Activated T-helper 1 cell treated with anti-CD3 and anti-CD28 coated beads, Interleukin-12 subunit alpha, Interleukin-12 subunit beta, Interleukin-2, Interleukin-4 antibody, amounts not matched to agents 30 ng/mL and 10 ng/mL and 1 ng/mL, durations not matched to agents 14 hours and 24 hours and 36 hours (primary cell): ENCODE results near the gene PPIL6. TPM values are rescaled to one million over a fixed set of nuclear protein-coding genes. Genes with fewer than 3 reads are reported as not detected.
A peak's percentile ranks its signal among the peaks of the same experiment; 100 is the strongest.
"Not testable (repeated sequence)": the region's sequence is repeated elsewhere in the genome, so short reads cannot be mapped to it uniquely, and the experiment has no call there.

ENCODE experiments used
- DNase-seq: peaks from one replicate; pipeline ENCODE4 v3.0.0; 2021; ENCODE audit warnings: low spot score
- H3K27ac Mint-ChIP-seq: one replicate; pipeline ENCODE4 v1.8.0; 2021; ENCODE audit warnings: mild to moderate bottlenecking, mixed read lengths
- H3K27me3 Mint-ChIP-seq: one replicate; pipeline ENCODE4 v1.8.0; 2022; ENCODE audit warnings: mild to moderate bottlenecking, moderate library complexity, mixed read lengths; ENCODE audit not compliant: insufficient read depth
- H3K36me3 Mint-ChIP-seq: one replicate; pipeline ENCODE4 v1.8.0; 2021; ENCODE audit warnings: low read depth, mixed read lengths
- H3K4me1 Mint-ChIP-seq: one replicate; pipeline ENCODE4 v1.8.0; 2021; ENCODE audit warnings: low read depth, mixed read lengths
- H3K4me3 Mint-ChIP-seq: one replicate; pipeline ENCODE4 v1.8.0; 2021; ENCODE audit warnings: mild to moderate bottlenecking, moderate library complexity, mixed read lengths
- H3K9me3 Mint-ChIP-seq: one replicate; pipeline ENCODE4 v1.8.0; 2021; ENCODE audit warnings: mixed read lengths
- intact Hi-C: fragments of 100-400 bp; cut with micrococcal nuclease; formaldehyde crosslinking; loops from one replicate; pipeline ENCODE4 v1.15.1; 2024
- total RNA-seq: library from RNA; stranded (reverse); gene quantifications from 2 replicates; pipeline ENCODE4 v1.2.3, GENCODE V29; 2022

PPIL6 gene
- total RNA-seq, 1 donor from 2014 or later: 0.13 TPM

DNA sequence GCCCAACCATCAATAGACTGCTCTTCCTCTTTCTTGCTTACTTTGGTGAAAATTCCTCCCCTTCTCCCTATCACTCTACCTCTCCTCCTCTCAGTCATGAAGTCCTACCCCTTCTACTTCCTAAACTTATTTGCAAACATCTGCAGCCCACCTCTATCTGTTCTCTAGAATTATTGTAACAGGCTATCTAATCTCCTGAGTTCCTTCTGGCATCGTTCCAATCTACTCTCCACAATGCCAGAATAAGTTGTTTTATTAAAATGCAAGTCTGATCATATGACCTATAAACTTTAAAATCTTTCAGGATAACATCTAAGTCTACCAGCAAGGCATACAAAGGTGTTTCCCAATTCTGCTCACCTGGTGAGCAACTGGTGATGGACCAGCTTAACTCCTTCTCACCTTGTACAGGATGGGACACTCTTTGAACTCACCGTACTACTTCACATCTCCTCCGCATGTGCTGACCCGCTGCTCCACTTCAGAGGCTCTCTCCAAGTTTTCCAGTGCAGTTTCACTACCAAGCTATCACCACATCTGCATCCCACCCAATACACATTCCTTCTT is 66.0 kb downstream of the PPIL6 start:
- no peaks in the 10 kb centered on the region for H3K27me3 Mint-ChIP-seq
- DNase-seq: no peak
- H3K4me1 Mint-ChIP-seq: peaks cover 81% of the 10 kb centered on the region
- H3K4me3 Mint-ChIP-seq: peak overlapping the region; percentile 81
- H3K36me3 Mint-ChIP-seq: peaks cover 71% of the 10 kb centered on the region
- H3K9me3 Mint-ChIP-seq: no peaks in the 10 kb centered on the region
- intact Hi-C loops: loop anchor here (10.0 kb wide), 1 partner anchor 430 kb away; no protein-coding TSS in a partner anchor
- H3K27ac Mint-ChIP-seq: peak overlapping the region; percentile 92

- Mint-ChIP-seq H3K27ac (peak overlapping the region; percentile 92), H3K36me3 (peaks cover 68% of the 10 kb centered on the region), H3K4me3 (peak overlapping the region; percentile 81), H3K27me3 (no peaks in the 10 kb centered on the region), H3K4me1 (peaks cover 75% of the 10 kb centered on the region), H3K9me3 (no peaks in the 10 kb centered on the region)
- intact Hi-C loops: loop anchor here (1.0 to 10.0 kb wide), 8 partner anchors 8 to 429 kb away; partner anchors contain the start of genes CEP57L1, MICAL1 and SESN1
- peak; percentile 46 for DNase-seq
Observed at GRCh38 chr6:109373762-109374161, 66.7 kb downstream of the PPIL6 start.

GRCh38 chr6:109373331-109373730 is 67.1 kb downstream of the PPIL6 start:
- peaks cover 71% of the 10 kb centered on the region for H3K4me1 Mint-ChIP-seq

GRCh38 chr6:109372130-109372529 is 68.3 kb downstream of the PPIL6 start:
- Mint-ChIP-seq H3K27me3 (no peaks in the 10 kb centered on the region), H3K27ac (peak overlapping the region; percentile 83), H3K4me3 (peak overlapping the region; percentile 43), H3K4me1 (peaks cover 64% of the 10 kb centered on the region), H3K36me3 (peaks cover 64% of the 10 kb centered on the region), H3K9me3 (no peaks in the 10 kb centered on the region)
- intact Hi-C loops: loop anchor here (2.0 to 10.0 kb wide), 6 partner anchors 63 to 427 kb away; partner anchors contain the start of genes CEP57L1, MICAL1 and SESN1
- DNase-seq: no peak

More at GRCh38 chr6:109373331-109373730, 67.1 kb downstream of the PPIL6 start:
- H3K36me3 Mint-ChIP-seq: peaks cover 66% of the 10 kb centered on the region
- H3K27me3 Mint-ChIP-seq: no peaks in the 10 kb centered on the region
- peak overlapping the region; percentile 92 for H3K27ac Mint-ChIP-seq
- H3K9me3 Mint-ChIP-seq: no peaks in the 10 kb centered on the region
- H3K4me3 Mint-ChIP-seq: peak overlapping the region; percentile 81
- DNase-seq: no peak
- intact Hi-C loops: loop anchor here (1.0 to 10.0 kb wide), 8 partner anchors 8 to 429 kb away; partner anchors contain the start of genes CEP57L1, MICAL1 and SESN1

DNA sequence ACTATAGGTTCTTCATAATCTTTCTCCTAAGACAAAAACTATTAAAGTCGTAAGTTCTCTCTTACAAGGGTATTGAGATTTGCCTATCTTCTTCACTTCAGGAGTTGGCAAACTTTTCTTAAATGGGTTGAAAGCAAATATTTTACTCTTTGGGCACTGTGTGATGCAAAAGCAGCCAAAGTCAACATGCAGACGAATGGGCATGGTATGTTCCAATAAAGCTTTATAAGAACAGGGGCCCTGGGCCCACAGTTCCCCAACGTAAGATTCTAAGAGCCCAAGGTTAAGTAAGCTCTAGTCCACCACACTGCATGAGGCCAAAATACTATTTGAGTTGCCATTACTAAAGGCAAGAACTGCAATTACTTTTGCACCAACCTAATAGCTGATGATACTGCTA is 69.6 kb downstream of the PPIL6 start:
- no peak overlapping the region for H3K27ac Mint-ChIP-seq
- no peaks in the 10 kb centered on the region for H3K9me3 Mint-ChIP-seq
- no peak for DNase-seq
- no peaks in the 10 kb centered on the region for H3K27me3 Mint-ChIP-seq
- H3K4me1 Mint-ChIP-seq: peaks cover 58% of the 10 kb centered on the region
- H3K4me3 Mint-ChIP-seq: no peak overlapping the region
- intact Hi-C loops: loop anchor here (2.0 to 10.0 kb wide), 2 partner anchors 14 to 426 kb away; no protein-coding TSS in a partner anchor
- peaks cover 66% of the 10 kb centered on the region for H3K36me3 Mint-ChIP-seq

DNA sequence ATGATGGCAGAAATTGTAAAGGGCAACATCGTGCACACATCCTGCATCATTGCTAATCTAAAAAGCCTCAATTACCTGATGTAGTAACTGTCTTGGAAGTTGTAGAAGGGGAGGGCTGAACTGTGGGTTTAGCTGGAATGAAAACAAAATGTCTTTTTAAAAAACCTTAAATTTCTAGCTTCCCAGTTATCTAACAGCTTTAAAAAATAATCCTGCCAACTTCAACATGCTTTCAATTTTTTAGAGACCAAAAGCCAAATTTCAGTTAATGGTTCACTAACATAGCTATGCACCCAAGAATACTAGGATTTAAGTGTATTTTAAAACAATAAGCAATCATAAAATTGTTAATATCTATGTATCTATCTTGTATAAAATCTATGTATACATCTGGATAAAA is 70.1 kb downstream of the PPIL6 start:
- H3K4me3 Mint-ChIP-seq: no peak overlapping the region
- peaks cover 56% of the 10 kb centered on the region for H3K4me1 Mint-ChIP-seq
- peaks cover 64% of the 10 kb centered on the region for H3K36me3 Mint-ChIP-seq
- H3K9me3 Mint-ChIP-seq: no peaks in the 10 kb centered on the region
- no peak for DNase-seq
- intact Hi-C loops: loop anchor here (2.0 to 10.0 kb wide), 2 partner anchors 14 to 426 kb away; no protein-coding TSS in a partner anchor
- no peaks in the 10 kb centered on the region for H3K27me3 Mint-ChIP-seq
- peak overlapping the region; percentile 26 for H3K27ac Mint-ChIP-seq

GRCh38 chr6:109369728-109370127 is 70.7 kb downstream of the PPIL6 start:
- H3K4me1 Mint-ChIP-seq: peaks cover 57% of the 10 kb centered on the region
- peaks cover 63% of the 10 kb centered on the region for H3K36me3 Mint-ChIP-seq
- no peaks in the 10 kb centered on the region for H3K27me3 Mint-ChIP-seq
- no peak for DNase-seq
- H3K27ac Mint-ChIP-seq: peak overlapping the region; percentile 50
- H3K9me3 Mint-ChIP-seq: no peaks in the 10 kb centered on the region
- H3K4me3 Mint-ChIP-seq: no peak overlapping the region
- intact Hi-C loops: loop anchor here (2.0 to 10.0 kb wide), 2 partner anchors 15 to 425 kb away; no protein-coding TSS in a partner anchor

GRCh38 chr6:109364382-109365078 is 75.9 kb downstream of the PPIL6 start:
- peaks cover 69% of the 10 kb centered on the region for H3K36me3 Mint-ChIP-seq
- H3K9me3 Mint-ChIP-seq, H3K27me3 Mint-ChIP-seq, H3K4me3 Mint-ChIP-seq, DNase-seq, intact Hi-C loops: not testable (repeated sequence)
- H3K4me1 Mint-ChIP-seq: peaks cover 44% of the 10 kb centered on the region
- peak overlapping the region; percentile 40 for H3K27ac Mint-ChIP-seq

DNA sequence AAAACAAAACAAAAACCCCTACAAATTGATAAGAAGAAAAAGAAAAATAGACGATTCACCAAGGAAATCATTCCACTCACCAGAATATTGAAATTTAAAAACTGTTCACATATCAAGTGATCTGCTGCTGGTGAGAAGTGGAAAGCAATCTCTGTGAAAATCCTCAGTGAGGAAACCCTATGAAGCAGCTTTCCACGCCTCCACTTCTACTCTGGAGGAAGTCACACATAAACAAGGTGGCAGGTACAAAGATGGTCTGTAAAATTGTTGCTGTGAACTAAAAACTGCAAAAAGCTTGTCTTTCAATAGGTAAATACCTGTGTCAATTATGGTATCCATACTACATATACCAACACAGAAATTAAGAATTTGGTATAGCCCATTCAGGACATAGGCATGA is 76.7 kb downstream of the PPIL6 start:
- Mint-ChIP-seq H3K9me3 (no peaks in the 10 kb centered on the region), H3K4me3 (no peak overlapping the region), H3K36me3 (peaks cover 73% of the 10 kb centered on the region), H3K27me3 (no peaks in the 10 kb centered on the region), H3K4me1 (peaks cover 42% of the 10 kb centered on the region), H3K27ac (peak overlapping the region; percentile 40)
- intact Hi-C loops: no loop called here
- DNase-seq: no peak

- H3K36me3 Mint-ChIP-seq: peaks cover 78% of the 10 kb centered on the region
- H3K9me3 Mint-ChIP-seq: no peaks in the 10 kb centered on the region
- no peak overlapping the region for H3K27ac Mint-ChIP-seq
- peaks cover 41% of the 10 kb centered on the region for H3K4me1 Mint-ChIP-seq
- H3K4me3 Mint-ChIP-seq: no peak overlapping the region
- intact Hi-C loops: no loop called here
- H3K27me3 Mint-ChIP-seq: no peaks in the 10 kb centered on the region
- no peak for DNase-seq
Observed at GRCh38 chr6:109362102-109362884, 78.1 kb downstream of the PPIL6 start.

DNA sequence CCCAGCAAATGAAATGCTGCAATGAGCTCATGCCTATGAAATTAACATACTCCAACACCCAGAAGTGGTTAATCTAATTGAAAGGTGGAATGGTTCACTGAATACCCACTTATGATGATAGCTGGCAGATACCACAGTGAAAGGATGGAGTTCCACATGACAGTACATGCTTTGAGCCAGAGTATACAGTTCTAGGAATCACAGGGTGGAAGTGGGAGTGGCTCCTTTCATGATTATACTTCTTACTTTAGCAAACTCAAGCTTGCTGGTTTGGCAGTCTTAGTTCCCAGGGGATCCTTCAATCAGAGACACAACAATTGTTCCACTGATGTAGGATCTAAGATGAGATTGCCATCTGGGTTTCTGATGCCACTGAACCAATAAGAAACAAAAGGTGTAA is 79.6 kb downstream of the PPIL6 start:
- no peak overlapping the region for H3K27ac Mint-ChIP-seq
- no peaks in the 10 kb centered on the region for H3K27me3 Mint-ChIP-seq
- H3K4me1 Mint-ChIP-seq: peaks cover 35% of the 10 kb centered on the region
- H3K4me3 Mint-ChIP-seq: no peak overlapping the region
- peaks cover 7% of the 10 kb centered on the region for H3K9me3 Mint-ChIP-seq
- intact Hi-C loops: no loop called here
- H3K36me3 Mint-ChIP-seq: peaks cover 76% of the 10 kb centered on the region
- DNase-seq: no peak

- Mint-ChIP-seq H3K36me3 (peaks cover 75% of the 10 kb centered on the region), H3K9me3 (peaks cover 7% of the 10 kb centered on the region), H3K4me1 (peaks cover 35% of the 10 kb centered on the region), H3K4me3 (no peak overlapping the region), H3K27ac (no peak overlapping the region), H3K27me3 (no peaks in the 10 kb centered on the region)
- intact Hi-C loops: no loop called here
- no peak for DNase-seq
Observed at GRCh38 chr6:109360281-109360680, 80.1 kb downstream of the PPIL6 start.
